Vagina (tissue), 2 donors: ENCODE data around the gene CADM4.

Experiments
- CTCF ChIP-seq, 3 experiments: fragments of 450-650 bp in 2 of 3; fragments of 200-600 bp in 1 of 3; sonication (generic) in 1 of 3; IDR thresholded peaks; one replicate each; pipeline ENCODE4 v1.5.1; 2017 to 2019; ENCODE audit warnings: antibody characterized with exemption in 3 of 3, mild to moderate bottlenecking in 2 of 3, moderate library complexity in 2 of 3
- POLR2AphosphoS5 ChIP-seq, 2 donors: sonication (generic); formaldehyde crosslinking; IDR thresholded peaks; one replicate each; pipeline ENCODE4 v1.9.0; 2017; ENCODE audit warnings: antibody characterized with exemption in 2 of 2, mild to moderate bottlenecking in 2 of 2, low read depth in 1 of 2; ENCODE audit not compliant: insufficient read depth in 1 of 2

GRCh38 chr19:43625918-43626579 is 13.6 kb downstream of the CADM4 start:
- TF ChIP-seq CTCF (IDR thresholded peaks at IDR 0.05) (no peak), POLR2AphosphoS5 (IDR thresholded peaks at IDR 0.05; ENCODE audit: insufficient read depth in 1 of 2, low read depth in 1 of 2) (no peak)
